ENCODE results near the gene COX6A2. TPM values are rescaled to one million over a fixed set of nuclear protein-coding genes. Genes with fewer than 3 reads are reported as not detected.

COX6A2 gene
- total RNA-seq, 4 donors from 2014 or later = not detected

DNA sequence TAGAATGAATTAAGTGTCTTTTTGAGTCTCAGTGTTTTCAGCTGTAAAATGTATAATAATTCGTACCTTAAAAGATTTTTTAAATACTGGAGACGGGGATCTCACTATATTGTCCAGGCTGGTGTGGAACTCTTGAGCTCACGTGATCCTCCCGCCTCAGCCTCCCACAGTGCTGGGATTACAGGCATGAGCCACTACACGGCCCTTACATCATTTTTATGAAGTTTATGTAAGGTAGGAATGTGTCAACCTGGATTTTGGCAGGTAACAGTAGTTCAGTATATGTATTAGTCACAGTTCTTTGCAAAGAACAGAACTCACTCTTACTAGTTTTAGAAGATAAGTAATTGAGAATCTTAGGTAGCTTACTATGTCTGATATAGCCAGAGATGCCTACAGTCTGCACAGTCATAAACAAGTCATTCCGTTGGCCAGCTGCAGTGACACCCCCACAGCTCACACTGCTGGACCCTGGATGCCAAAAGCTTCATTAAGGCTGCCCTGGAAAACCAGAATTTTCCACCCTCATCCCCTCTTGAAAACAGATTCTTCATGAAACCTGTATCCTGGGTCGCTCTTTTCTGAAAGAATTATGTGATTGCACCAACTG is 583 bp upstream of the COX6A2 start:
- Histone ChIP-seq H3K36me3 (no peaks in the 10 kb centered on the region), H3K27me3 (no peaks in the 10 kb centered on the region), H3K9me3 (no peaks in the 10 kb centered on the region), H3K27ac (peak overlapping the region in 2 of 4 donors; percentile 29 to 69), H3K4me3 (no peak overlapping the region), H3K4me1 (peaks cover 0 to 16% (median 3%) of the 10 kb centered on the region in 3 donors)
- TF ChIP-seq POLR2AphosphoS5 (IDR thresholded peaks at IDR 0.05) (no peak), EP300 (IDR thresholded peaks at IDR 0.05) (no peak), CTCF (IDR thresholded peaks at IDR 0.05) (no peak), POLR2A (IDR thresholded peaks at IDR 0.05) (no peak)
- WGBS, 2 donors (ENCODE audit: low coverage in 1 of 2) = 50 to 68% methylated on average over 3 to 6 of the region's 7 CpGs
- no peak for ATAC-seq

DNA sequence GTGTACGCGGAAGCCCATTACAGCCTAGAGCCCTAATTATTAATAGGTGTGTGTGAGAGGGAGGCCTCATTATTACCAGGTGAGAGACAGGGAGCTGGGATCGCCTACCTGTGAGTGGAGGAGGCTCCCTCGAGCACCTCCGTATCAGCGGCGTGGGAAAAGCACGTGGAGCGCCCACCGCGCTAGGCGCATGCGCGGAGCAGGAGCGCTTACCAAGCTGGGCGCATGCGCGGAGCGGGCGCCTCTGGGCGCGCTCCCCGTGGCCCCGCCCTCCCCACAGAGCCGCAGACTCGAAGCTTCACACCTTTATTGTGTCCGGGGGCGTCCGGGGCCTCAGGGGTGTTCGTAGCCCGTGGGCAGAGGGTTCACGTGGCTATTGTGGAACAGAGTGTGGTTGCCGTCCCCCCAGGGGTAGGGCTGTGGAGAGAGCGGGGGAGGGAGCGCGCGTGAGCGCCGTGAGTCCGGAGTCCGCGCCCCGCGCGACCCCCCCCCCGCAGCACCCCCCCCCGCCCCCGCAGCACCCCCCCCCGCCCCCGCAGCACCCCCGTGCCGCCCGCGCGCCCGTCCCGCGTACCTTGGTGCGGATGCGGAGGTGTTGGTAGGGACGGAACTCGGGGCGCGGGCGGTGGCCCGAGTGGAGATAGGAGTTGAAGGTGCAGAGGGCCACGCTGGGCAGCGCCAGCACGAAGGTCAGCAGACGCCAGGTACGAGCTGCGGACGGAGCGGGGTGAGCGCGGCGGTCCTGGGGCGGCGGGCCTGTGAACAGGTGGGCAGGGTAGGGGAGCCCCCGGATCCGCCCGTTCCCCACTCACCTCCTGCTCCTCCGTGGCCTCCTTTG is 500 bp downstream of the COX6A2 start:
- H3K36me3 ChIP-seq = no peaks in the 10 kb centered on the region
- 20 to 32% methylated on average over 2 to 10 of the region's 83 CpGs for WGBS, 2 donors (ENCODE audit: low coverage in 1 of 2)
- H3K27ac ChIP-seq = peak overlapping the region; percentile 30 to 70 (median 64)
- peak overlapping the region; percentile 37 to 54 for H3K4me3 ChIP-seq
- H3K4me1 ChIP-seq = peaks cover 0 to 16% (median 3%) of the 10 kb centered on the region in 3 donors
- no peak for TF ChIP-seq CTCF (IDR thresholded peaks at IDR 0.05)
- no peak for TF ChIP-seq EP300 (IDR thresholded peaks at IDR 0.05)
- TF ChIP-seq POLR2AphosphoS5 (IDR thresholded peaks at IDR 0.05) = no peak
- TF ChIP-seq POLR2A (IDR thresholded peaks at IDR 0.05) = no peak
- H3K9me3 ChIP-seq = no peaks in the 10 kb centered on the region
- peaks cover 3% of the 10 kb centered on the region for H3K27me3 ChIP-seq
- ATAC-seq = peak; percentile 80

- no peak for ATAC-seq
- H3K27ac ChIP-seq = no peak overlapping the region
Observed at GRCh38 chr16:31423801-31424200, 4.4 kb downstream of the COX6A2 start.

GRCh38 chr16:31423241-31423640 is 4.9 kb downstream of the COX6A2 start:
- WGBS, 2 donors (ENCODE audit: low coverage in 1 of 2) = 51 to 74% methylated on average over 3 of the region's 3 CpGs

More at GRCh38 chr16:31423801-31424200, 4.4 kb downstream of the COX6A2 start:
- no peak overlapping the region for H3K4me3 ChIP-seq
- H3K9me3 ChIP-seq = no peaks in the 10 kb centered on the region
- TF ChIP-seq CTCF (IDR thresholded peaks at IDR 0.05) (no peak), POLR2A (IDR thresholded peaks at IDR 0.05) (no peak)
- H3K27me3 ChIP-seq = peaks cover 31% of the 10 kb centered on the region
- no peaks in the 10 kb centered on the region for H3K36me3 ChIP-seq
- peaks cover 0 to 16% (median 3%) of the 10 kb centered on the region in 3 donors for H3K4me1 ChIP-seq
- no CpG with 5 or more reads among the region's 12 CpGs for WGBS, 2 donors (ENCODE audit: low coverage in 1 of 2)

More at GRCh38 chr16:31423241-31423640, 4.9 kb downstream of the COX6A2 start:
- Histone ChIP-seq H3K27ac (no peak overlapping the region), H3K4me3 (no peak overlapping the region), H3K27me3 (peaks cover 37% of the 10 kb centered on the region), H3K9me3 (no peaks in the 10 kb centered on the region), H3K4me1 (peaks cover 0 to 10% (median 3%) of the 10 kb centered on the region in 3 donors), H3K36me3 (no peaks in the 10 kb centered on the region)
- no peak for TF ChIP-seq POLR2A (IDR thresholded peaks at IDR 0.05)
- no peak for TF ChIP-seq CTCF (IDR thresholded peaks at IDR 0.05)
- no peak for TF ChIP-seq EP300 (IDR thresholded peaks at IDR 0.05)
- TF ChIP-seq POLR2AphosphoS5 (IDR thresholded peaks at IDR 0.05) = no peak
- no peak for ATAC-seq

Measured in gastroesophageal sphincter (tissue), 4 donors.